HEK293 (cell line): ENCODE results near the gene KLK1.
A peak's percentile ranks its signal among the peaks of the same experiment; 100 is the strongest.

Experiments
- CTCF ChIA-PET: fragments of 350-600 bp; formaldehyde crosslinking; extraction: SDS; loops from one replicate; lab custom pipeline; 2021; ENCODE audit warnings: antibody characterized with exemption; lab: Yijun Ruan, JAX
- POLR2A ChIA-PET: fragments of 300-600 bp; formaldehyde crosslinking; extraction: SDS; loops from one replicate; lab custom pipeline; 2020; ENCODE audit warnings: antibody characterized with exemption, inconsistent platforms; lab: Yijun Ruan, JAX
- H3K27ac ChIP-seq: fragments of 200-500 bp; sonication (Bioruptor generic); 2 replicates; pipeline ENCODE4 v1.5.1; 2014; ENCODE audit warnings: low read depth, low read length, control low read depth, inconsistent platforms; ENCODE audit errors: extremely low read depth
- H3K36me3 ChIP-seq, 2 experiments: fragments of 200-500 bp in 1 of 2; sonication (Bioruptor generic) in 1 of 2; 1 replicate in 1 of 2; 2 replicates in 1 of 2; pipeline ENCODE4 v1.5.1; 2014 to 2017; ENCODE audit warnings: inconsistent platforms in 2 of 2, low read length in 2 of 2; ENCODE audit not compliant: control insufficient read depth in 2 of 2, insufficient read depth in 1 of 2
- H3K4me1 ChIP-seq: fragments of 200-500 bp; sonication (Bioruptor generic); 2 replicates; pipeline ENCODE4 v1.5.1; 2014; ENCODE audit warnings: mild to moderate bottlenecking, low read length, inconsistent platforms; ENCODE audit not compliant: control insufficient read depth, insufficient read depth
- H3K4me3 ChIP-seq: 2 replicates; pipeline ENCODE4 v1.5.1; 2011; ENCODE audit warnings: low read depth, mild to moderate bottlenecking, control low read depth, low read length, moderate library complexity
- H3K9me3 ChIP-seq: fragments of 200-500 bp; sonication (Bioruptor generic); 2 replicates; pipeline ENCODE4 v1.5.1; 2014; ENCODE audit warnings: low read depth, low read length, inconsistent platforms; ENCODE audit not compliant: control insufficient read depth, insufficient read depth
- AEBP2 ChIP-seq: fragments of 450-650 bp; formaldehyde crosslinking; IDR thresholded peaks from 2 replicates; pipeline ENCODE4 v1.5.1; 2016; ENCODE audit warnings: missing biosample characterization, missing genetic modification characterization, borderline replicate concordance
- HOXA7 ChIP-seq: sonication (generic); formaldehyde crosslinking; IDR thresholded peaks from 2 replicates; pipeline ENCODE4 v1.8.1; 2022; ENCODE audit warnings: missing genetic modification reagents, borderline replicate concordance
- HOXD13 ChIP-seq: sonication (generic); formaldehyde crosslinking; IDR thresholded peaks from 2 replicates; pipeline ENCODE4 v1.8.0; 2022; ENCODE audit warnings: missing genetic modification reagents, borderline replicate concordance
- PRDM2 ChIP-seq: fragments of 450-650 bp; formaldehyde crosslinking; IDR thresholded peaks from 2 replicates; pipeline ENCODE4 v1.5.1; 2016; ENCODE audit warnings: missing biosample characterization, missing genetic modification characterization, borderline replicate concordance
- SP2 ChIP-seq: fragments of 450-650 bp; formaldehyde crosslinking; IDR thresholded peaks from 2 replicates; pipeline ENCODE4 v1.5.1; 2016; ENCODE audit warnings: missing biosample characterization, missing genetic modification characterization
- ZBTB11 ChIP-seq: fragments of 450-650 bp; formaldehyde crosslinking; conservative IDR thresholded peaks from 2 replicates; pipeline ENCODE4 v1.5.1; 2016; ENCODE audit warnings: low read depth, missing biosample characterization, missing genetic modification characterization
- ZBTB44 ChIP-seq: fragments of 450-650 bp; IDR thresholded peaks from 2 replicates; pipeline ENCODE4 v1.5.1; 2018; ENCODE audit warnings: missing biosample characterization, mild to moderate bottlenecking, missing genetic modification characterization
- ZFHX2 ChIP-seq: fragments of 450-650 bp; formaldehyde crosslinking; conservative IDR thresholded peaks from 2 replicates; pipeline ENCODE4 v1.5.1; 2016; ENCODE audit warnings: missing biosample characterization, missing genetic modification characterization
- ZNF23 ChIP-seq: fragments of 450-650 bp; formaldehyde crosslinking; IDR thresholded peaks from 2 replicates; pipeline ENCODE4 v1.5.1; 2016; ENCODE audit warnings: missing biosample characterization, missing genetic modification characterization, borderline replicate concordance
- ZNF341 ChIP-seq: fragments of 450-650 bp; formaldehyde crosslinking; IDR thresholded peaks from 2 replicates; pipeline ENCODE4; 2016; ENCODE audit warnings: low read depth, missing biosample characterization, missing genetic modification characterization
- ZNF501 ChIP-seq: fragments of 450-650 bp; formaldehyde crosslinking; IDR thresholded peaks from 2 replicates; pipeline ENCODE4 v1.5.1; 2016; ENCODE audit warnings: missing biosample characterization, missing genetic modification characterization
- ZNF510 ChIP-seq: fragments of 450-650 bp; formaldehyde crosslinking; IDR thresholded peaks from 2 replicates; pipeline ENCODE4 v1.5.1; 2018; ENCODE audit warnings: mild to moderate bottlenecking, missing genetic modification characterization, missing biosample characterization; ENCODE audit not compliant: insufficient replicate concordance
- ZNF549 ChIP-seq: fragments of 450-650 bp; IDR thresholded peaks from 2 replicates; pipeline ENCODE4 v1.5.1; 2018; ENCODE audit warnings: missing biosample characterization, missing genetic modification characterization, mild to moderate bottlenecking, inconsistent platforms, moderate library complexity
- ZNF639 ChIP-seq: fragments of 450-650 bp; formaldehyde crosslinking; IDR thresholded peaks from 2 replicates; pipeline ENCODE4 v1.5.1; 2016; ENCODE audit warnings: missing biosample characterization, missing genetic modification characterization
- ZNF658 ChIP-seq: fragments of 450-650 bp; formaldehyde crosslinking; IDR thresholded peaks from 2 replicates; pipeline ENCODE4; 2016; ENCODE audit warnings: missing biosample characterization, missing genetic modification characterization

KLK1 gene

GRCh38 chr19:50859849-50860248 is 36.3 kb upstream of the KLK1 start:
- TF ChIP-seq HOXA7 (no peak), ZNF501 (tag by site-specific recombination) (no peak), ZNF639 (tag by site-specific recombination) (no peak), ZBTB44 (tag by site-specific recombination) (no peak), ZBTB11 (no peak), AEBP2 (tag by site-specific recombination) (no peak), ZFHX2 (tag by site-specific recombination) (no peak), SP2 (tag by site-specific recombination) (no peak), HOXD13 (CRISPR knock-in tag) (no peak), ZNF510 (no peak), ZNF23 (tag by site-specific recombination) (no peak), ZNF658 (tag by site-specific recombination) (no peak), ZNF549 (tag by site-specific recombination) (no peak)
- TF ChIP-seq, all 188 proteins: peak for 0
- ChIA-PET CTCF (no interaction called here), POLR2A (no interaction called here)
- Histone ChIP-seq H3K9me3 (no peaks in the 10 kb centered on the region), H3K27ac (no peak overlapping the region), H3K4me1 (no peaks in the 10 kb centered on the region), H3K4me3 (no peak overlapping the region), H3K36me3 (no peaks in the 10 kb centered on the region)

- H3K4me1 ChIP-seq, result no peaks in the 10 kb centered on the region
- H3K9me3 ChIP-seq, result no peaks in the 10 kb centered on the region
- no peak overlapping the region for H3K4me3 ChIP-seq
- ChIA-PET POLR2A (no interaction called here), CTCF (no interaction called here)
- 0 out of 2 replicates have a peak, but pooled peaks have one; percentile 26 for TF ChIP-seq ZNF341 (tag by site-specific recombination)
- TF ChIP-seq PRDM2 (tag by site-specific recombination), result no peak
- H3K27ac ChIP-seq, result no peak overlapping the region
- no peaks in the 10 kb centered on the region for H3K36me3 ChIP-seq
Observed at GRCh38 chr19:50858886-50859285, 35.3 kb upstream of the KLK1 start.
